ENCODE measurements around the gene PPTC7.

The PPTC7 gene, protein sequence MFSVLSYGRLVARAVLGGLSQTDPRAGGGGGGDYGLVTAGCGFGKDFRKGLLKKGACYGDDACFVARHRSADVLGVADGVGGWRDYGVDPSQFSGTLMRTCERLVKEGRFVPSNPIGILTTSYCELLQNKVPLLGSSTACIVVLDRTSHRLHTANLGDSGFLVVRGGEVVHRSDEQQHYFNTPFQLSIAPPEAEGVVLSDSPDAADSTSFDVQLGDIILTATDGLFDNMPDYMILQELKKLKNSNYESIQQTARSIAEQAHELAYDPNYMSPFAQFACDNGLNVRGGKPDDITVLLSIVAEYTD

DNA sequence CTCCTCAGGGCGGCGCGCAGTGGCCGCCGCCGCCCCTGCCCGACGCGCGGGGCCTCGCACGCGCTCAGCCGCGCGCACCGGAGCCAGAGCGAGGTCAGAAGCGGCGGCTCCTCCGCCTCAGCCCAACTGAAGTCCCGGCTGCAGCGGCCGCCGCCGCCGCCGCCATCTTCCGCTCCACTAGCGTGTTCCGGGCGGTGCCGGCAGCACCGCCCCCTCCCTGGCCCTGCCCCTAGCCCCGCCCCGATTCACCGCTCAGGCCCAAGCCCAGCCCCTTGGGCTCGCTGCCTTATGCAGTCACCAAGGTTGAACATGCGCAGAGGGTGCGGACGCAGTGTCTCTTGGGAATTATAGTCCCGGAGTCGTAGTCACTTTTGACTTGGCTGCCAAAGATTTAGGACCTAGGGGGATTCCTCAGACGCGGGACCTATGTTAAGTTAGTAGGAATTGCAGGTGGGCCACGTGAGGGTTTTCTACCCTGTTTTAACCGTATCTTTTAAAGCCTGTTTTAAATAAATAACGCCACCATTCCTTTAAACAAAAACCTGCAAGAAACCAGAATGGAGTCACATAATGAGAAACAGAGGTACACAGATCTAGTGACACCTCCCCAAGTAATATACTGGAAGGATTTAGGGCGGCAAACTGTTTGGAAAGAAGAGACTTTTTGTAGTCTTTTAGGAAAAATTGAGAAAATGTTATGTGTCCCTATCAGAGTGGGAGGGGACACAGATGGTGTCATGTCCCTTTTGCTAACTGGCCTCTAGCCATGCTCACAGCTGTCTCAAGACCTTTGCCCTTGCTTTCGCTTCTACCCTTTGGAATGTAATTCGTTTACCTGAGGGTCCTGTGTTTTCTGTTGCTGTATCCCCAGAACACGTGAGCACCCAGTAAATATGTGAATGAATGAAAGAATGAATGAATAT, at the start of gene PPTC7:
PPTC7 (minus strand) TSS at position 182 of the 923 bp plus-strand sequence. CDS start 287 bp downstream, outside the sequence.
- DNase-seq: peak; percentile 95 to 97
- TF ChIP-seq GATA1 (IDR thresholded peaks at IDR 0.05; ENCODE audit: low read depth, low read length) (no peak), POLR2A (IDR thresholded peaks at IDR 0.05; ENCODE audit: low read length) (peak; percentile 88)

DNA sequence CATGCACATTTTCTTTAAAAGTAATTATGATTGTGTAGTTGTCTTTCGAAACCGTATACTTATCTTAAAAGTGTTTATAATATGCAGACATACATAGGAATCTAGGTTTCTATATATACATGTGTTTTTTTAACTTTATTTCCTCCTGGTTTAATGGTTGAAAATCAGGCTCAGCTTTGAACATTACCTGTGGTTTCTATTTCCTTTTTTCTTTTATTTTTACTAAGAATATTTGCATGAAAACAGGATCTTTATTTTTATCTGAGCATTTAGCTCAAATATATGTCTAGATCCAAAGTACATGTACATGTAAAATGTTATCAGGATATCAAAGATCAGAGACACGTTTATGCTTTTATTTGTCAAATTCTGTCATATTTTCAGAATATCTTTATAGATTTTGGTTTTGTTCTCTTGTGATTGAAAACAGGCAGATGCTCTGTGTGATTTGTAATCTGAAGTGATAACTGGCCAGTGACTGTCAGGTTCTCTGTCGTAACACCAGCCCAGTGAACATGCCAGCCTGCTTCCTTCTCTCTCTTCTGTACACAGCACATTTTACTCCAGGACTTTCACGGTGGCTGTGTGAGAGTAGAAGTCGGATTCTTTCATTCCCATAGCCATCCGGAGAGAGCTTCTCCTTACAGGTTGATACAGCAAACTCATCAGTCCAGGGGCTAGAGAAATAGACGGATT, 44.5 kb upstream of the PPTC7 start:
- no peak for DNase-seq
- TF ChIP-seq POLR2A (IDR thresholded peaks at IDR 0.05; ENCODE audit: low read length) (no peak), GATA1 (IDR thresholded peaks at IDR 0.05; ENCODE audit: low read depth, low read length) (no peak)

DNA sequence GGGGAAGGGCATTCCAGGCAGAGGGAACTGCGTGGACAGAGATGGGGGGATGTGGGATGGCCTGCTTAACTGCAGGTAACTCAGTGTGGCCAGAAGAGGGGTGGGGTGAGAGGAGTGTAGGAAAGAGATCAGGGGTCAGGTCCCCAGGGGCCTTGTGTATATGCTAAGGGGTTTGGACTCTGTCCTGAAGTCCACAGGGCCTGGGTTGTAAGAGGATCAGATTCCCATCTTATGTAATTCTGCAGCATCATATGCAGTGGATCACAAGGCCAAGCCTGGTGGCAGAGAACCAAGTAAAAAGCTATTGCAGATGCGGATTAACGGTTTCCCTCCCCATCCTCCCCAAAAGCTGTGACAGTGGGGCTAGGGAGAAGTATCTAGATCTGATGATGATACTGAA, 39.5 kb upstream of the PPTC7 start:
- TF ChIP-seq GATA1 (IDR thresholded peaks at IDR 0.05; ENCODE audit: low read depth, low read length) (no peak), POLR2A (IDR thresholded peaks at IDR 0.05; ENCODE audit: low read length) (no peak)
- no peak for DNase-seq

DNA sequence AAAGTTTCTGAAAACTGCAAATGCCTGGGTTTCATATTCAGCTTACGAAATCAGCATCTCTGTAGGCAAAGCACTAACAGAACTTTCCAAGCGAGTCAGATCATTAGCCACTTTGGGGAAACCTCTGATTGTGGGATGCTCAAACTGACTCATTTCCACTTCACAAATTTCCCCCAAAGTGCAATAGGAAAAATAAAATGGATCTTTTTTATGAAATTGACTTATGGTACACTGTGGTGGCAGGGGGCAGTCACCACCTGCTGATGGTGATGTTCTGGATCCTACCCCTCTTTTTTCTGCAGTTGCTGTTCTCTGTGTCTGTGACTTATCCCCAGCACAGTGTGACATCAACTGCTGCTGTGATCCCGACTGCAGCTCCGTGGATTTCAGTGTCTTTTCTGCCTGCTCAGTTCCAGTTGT, 36.4 kb upstream of the PPTC7 start:
- TF ChIP-seq GATA1 (IDR thresholded peaks at IDR 0.05; ENCODE audit: low read depth, low read length) (no peak), POLR2A (IDR thresholded peaks at IDR 0.05; ENCODE audit: low read length) (no peak)
- DNase-seq: no peak

DNA sequence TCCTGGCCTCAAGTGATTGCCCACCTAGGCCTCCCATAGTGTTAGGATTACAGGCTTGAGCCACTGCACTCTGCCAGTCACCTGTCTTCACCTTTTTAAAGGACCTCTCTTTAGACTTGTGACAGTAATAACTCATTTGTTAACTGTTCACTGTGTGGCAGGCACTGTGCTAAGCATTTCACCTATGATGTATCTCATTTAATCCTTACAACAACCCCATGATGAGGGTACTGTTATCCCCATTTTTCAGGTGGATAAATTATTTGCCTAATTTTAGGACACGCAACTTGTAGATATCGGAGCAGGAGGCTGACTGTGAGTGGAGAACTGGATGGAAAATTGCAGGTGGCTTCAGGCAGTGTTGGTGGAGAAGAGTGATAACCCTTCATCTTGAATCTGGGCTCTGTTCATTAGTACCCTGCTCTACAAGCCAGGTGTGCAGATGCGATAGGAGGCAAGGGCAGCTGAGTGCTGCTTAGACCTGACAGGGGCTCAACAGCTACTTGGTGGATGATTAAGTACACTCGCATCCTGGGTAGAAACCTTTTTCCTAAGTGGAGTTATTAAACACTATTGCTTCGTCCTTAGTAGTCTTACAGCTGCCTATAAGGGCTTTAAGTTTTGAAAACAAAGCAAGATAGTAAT, 33.5 kb upstream of the PPTC7 start:
- no peak for TF ChIP-seq POLR2A (IDR thresholded peaks at IDR 0.05; ENCODE audit: low read length)
- no peak for TF ChIP-seq GATA1 (IDR thresholded peaks at IDR 0.05; ENCODE audit: low read depth, low read length)
- DNase-seq: no peak

DNA sequence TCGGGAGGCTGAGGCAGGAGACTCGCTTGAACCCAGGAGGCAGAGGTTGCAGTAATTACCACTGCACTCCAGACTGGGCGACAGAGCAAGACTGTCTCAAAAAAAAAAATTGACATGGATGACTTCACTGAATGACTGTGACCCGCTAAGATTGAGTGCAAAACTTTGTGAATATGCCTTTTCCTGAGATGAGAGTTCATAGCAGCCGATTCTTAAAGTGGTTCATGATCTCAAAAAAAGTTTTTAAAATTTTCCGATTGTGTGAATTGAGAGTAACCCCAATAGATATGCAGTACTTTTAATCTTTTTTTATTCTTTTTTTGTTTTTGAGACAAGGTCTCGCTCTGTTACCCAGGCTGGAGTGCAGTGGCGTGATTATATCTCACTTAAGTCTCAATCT, 32.1 kb upstream of the PPTC7 start:
- no peak for DNase-seq
- TF ChIP-seq GATA1 (IDR thresholded peaks at IDR 0.05; ENCODE audit: low read depth, low read length) (no peak), POLR2A (IDR thresholded peaks at IDR 0.05; ENCODE audit: low read length) (no peak)

DNA sequence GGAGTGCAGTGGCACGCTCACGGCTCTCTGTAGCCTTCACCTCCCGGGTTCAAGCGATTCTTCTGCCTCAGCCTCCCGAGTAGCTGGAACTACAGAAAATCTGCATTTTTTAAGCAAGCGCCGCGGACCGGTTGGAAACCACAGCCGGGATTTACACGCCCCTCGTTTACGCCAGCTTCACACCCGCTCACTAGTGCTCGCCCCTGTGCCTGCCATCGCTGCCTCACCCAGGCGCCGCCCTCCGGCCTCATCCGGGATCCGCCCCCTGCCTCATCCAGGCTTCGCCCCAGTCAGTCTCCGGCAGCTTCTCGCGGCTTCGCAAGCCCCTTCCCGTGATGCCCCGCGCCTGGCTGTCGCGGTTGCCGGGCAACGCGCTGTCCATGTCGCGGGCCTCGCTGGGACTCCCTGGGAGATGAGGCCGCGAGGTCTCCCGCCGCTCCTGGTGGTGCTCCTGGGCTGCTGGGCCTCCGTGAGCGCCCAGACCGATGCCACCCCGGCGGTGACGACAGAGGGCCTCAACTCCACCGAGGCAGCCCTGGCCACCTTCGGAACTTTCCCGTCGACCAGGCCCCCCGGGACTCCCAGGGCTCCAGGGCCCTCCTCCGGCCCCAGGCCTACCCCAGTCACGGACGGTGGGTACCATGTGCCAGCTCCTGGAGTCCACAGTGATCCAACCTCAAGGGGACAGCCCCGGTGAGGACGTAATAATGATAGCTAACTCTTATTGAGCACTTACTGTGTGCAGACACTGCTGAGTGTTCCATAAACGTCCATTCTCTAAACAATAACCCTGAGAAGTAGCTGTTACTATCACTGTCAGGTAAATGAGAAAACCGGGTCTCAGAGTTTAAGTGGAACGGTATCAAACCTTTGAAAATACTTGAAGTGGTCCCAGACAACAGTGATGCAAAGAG, 30.9 kb upstream of the PPTC7 start, which contains the start of gene TCTN1:
TCTN1 (plus strand) TSS at position 359 of the 914 bp plus-strand sequence; CDS start at position 413, 54 bp downstream.
- TF ChIP-seq GATA1 (IDR thresholded peaks at IDR 0.05; ENCODE audit: low read depth, low read length) (no peak), POLR2A (IDR thresholded peaks at IDR 0.05; ENCODE audit: low read length) (peak; percentile 63)
- peak; percentile 95 to 96 for DNase-seq

DNA sequence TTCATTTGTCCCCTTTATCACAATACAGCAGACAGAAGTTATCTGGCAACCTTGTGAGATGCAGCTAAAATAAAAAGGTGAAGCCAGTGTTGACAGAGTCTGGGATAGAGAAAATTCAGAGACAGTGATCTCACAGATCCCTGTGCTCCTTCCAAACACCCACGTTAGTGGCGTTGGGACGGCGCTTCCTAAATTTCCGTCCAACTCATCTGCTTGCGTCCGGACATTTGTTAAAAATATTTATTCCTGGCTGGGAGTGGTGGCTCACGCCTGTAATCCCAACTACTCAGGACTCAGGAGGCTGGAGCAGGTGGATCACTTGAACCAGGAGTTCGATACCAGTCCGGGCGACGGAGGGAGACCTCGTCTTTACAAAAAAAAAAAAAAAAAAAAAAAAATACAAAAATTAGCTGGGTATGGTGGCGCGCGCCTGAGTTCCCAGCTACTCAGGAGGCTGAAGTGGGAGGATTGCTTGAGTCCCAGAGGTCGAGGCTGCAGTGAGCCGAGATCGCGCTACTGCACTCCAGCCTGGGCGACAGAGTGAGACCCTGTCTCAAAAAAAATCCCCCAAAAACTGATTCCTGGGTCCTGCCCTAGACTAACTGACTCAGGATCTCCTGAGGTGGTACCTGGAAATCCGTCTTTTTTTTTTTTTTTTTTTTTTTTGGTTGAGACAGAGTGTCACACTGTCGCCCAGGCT, 30.1 kb upstream of the PPTC7 start:
- DNase-seq: no peak
- TF ChIP-seq POLR2A (IDR thresholded peaks at IDR 0.05; ENCODE audit: low read length) (no peak), GATA1 (IDR thresholded peaks at IDR 0.05; ENCODE audit: low read depth, low read length) (no peak)

DNA sequence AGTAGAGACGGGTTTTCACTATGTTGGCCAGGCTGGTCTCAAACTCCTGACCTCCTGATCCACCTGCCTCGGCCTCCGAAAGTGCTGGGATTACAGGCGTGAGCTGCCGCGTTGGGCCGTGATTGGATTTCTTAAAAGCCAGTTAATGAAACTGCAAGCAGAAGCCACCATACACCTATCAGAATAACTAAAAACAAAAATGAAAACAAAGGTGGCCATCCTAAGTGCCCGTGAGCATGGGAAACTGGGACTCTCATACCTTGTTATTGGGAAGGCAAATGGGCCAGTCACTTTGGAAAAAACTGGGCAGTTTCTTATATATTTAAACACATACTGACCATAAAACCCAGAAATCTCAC, 23.1 kb upstream of the PPTC7 start:
- no peak for DNase-seq
- no peak for TF ChIP-seq GATA1 (IDR thresholded peaks at IDR 0.05; ENCODE audit: low read depth, low read length)
- no peak for TF ChIP-seq POLR2A (IDR thresholded peaks at IDR 0.05; ENCODE audit: low read length)

DNA sequence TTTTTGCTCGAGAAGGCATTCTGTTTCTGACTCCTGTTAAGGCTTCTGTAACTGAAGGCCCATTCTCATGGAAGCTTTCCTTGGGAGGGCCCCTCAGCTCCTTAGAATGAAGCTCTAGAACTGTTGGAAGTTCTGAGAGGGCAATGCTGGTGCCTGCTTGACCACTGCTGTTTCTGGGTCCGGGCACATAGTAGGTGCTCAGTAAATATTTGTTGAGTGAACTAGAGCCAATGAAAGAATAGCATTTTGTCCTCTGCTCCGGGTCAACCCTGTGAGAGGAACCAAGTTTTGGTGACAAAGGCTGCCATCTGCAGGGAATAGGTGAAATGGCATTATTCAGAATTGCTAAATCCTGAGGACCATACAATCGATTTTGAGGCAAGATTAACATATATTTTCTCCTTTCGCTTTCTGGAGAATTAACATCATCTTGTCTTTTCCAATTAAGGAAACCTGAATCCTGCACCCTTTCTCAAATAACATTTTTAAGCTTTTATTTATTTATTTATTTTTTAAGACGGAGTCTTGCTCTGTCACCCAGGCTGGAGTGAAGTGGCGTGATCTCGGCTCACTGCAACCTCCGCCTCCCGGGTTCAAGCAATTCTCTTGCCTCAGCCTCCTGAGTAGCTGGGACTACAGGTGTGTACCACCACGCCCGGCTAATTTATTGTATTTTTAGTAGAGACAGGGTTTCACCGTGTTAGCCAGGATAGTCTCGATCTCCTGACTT, 19.1 kb upstream of the PPTC7 start:
- peak; percentile 71 to 73 for DNase-seq

DNA sequence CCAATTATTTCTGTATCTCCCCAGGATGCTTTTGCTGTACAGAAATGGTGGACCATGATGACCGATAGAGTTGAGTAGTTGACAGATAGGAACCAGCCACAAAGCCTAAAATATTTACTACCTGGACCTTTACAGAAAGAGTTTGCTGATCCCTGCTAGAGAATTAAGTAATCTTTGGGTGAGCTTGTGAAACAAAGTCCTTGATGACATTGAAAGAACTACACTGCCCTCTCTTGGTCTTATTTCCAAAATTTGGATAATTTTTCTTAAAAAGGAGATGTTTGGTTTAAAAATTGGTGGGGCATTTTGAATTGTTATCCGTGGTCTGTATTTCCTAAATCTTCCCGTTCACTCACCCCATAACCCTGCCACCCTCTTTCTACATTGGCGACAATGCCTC, 17.1 kb upstream of the PPTC7 start:
- TF ChIP-seq GATA1 (IDR thresholded peaks at IDR 0.05; ENCODE audit: low read depth, low read length): no peak
- TF ChIP-seq POLR2A (IDR thresholded peaks at IDR 0.05; ENCODE audit: low read length): no peak
- DNase-seq: peak; percentile 38 to 67
